A549 (cell line): ENCODE data around the gene UTS2B. TPM values are rescaled to one million over a fixed set of nuclear protein-coding genes. Genes with fewer than 3 reads are reported as not detected.
A peak's percentile ranks its signal among the peaks of the same experiment; 100 is the strongest.

Experiments used
- ATAC-seq, 2 experiments: fragments of 200-7000 bp in 1 of 2; fragments of >200 bp in 1 of 2; cut with Nextera tagmentation in 1 of 2; cut with Tn5 transposase in 1 of 2; 3 replicates each; pipeline versions ENCODE4 v1.8.0 to v1.9.1; 2018 to 2020; ENCODE audit warnings: mild to moderate bottlenecking in 1 of 2, moderate library complexity in 1 of 2
- CTCF ChIA-PET: fragments of 300-600 bp; sonication (Branson Sonifier 250); formaldehyde crosslinking; extraction: SDS; loops from one replicate; lab custom pipeline; 2021; ENCODE audit warnings: antibody characterized with exemption, inconsistent platforms; lab: Yijun Ruan, JAX
- POLR2A ChIA-PET: fragments of 350-600 bp; formaldehyde crosslinking; extraction: SDS; loops from one replicate; lab custom pipeline; 2021; ENCODE audit warnings: antibody characterized with exemption, inconsistent platforms; lab: Yijun Ruan, JAX
- DNase-seq, 2 experiments: peaks; one replicate each; pipeline versions ENCODE4 v3.0.0 to v3.0.0-alpha.2; 2011 to 2016; ENCODE audit warnings: low read depth in 1 of 2, low spot score in 1 of 2
- FAIRE-seq: peaks from 2 replicates; lab custom pipeline; 2011; peaks lifted over from hg19 to GRCh38; lab: Jason Lieb, UNC
- H3K27ac ChIP-seq, 2 experiments: fragments of >200 bp; sonication (Bioruptor Twin); formaldehyde crosslinking; 3 replicates each; pipeline ENCODE4 v1.5.1; 2016 to 2017
- H3K4me1 ChIP-seq: fragments of >200 bp; sonication (Bioruptor Twin); formaldehyde crosslinking; 3 replicates; pipeline ENCODE4 v1.6.1; 2016
- H3K4me2 ChIP-seq: fragments of >200 bp; sonication (Bioruptor Twin); formaldehyde crosslinking; 3 replicates; pipeline ENCODE4 v1.6.1; 2016
- H3K4me3 ChIP-seq: fragments of >200 bp; sonication (Bioruptor Twin); formaldehyde crosslinking; 3 replicates; pipeline ENCODE4 v1.5.1; 2016
- H3K9me3 ChIP-seq: fragments of >200 bp; sonication (Bioruptor Twin); formaldehyde crosslinking; 3 replicates; pipeline ENCODE4 v1.6.1; 2016
- ATOH8 ChIP-seq: fragments of 250-450 bp; sonication (Bioruptor Pico); IDR thresholded peaks from 2 replicates; pipeline ENCODE4 v1.5.0; 2020; ENCODE audit warnings: low read depth, mild to moderate bottlenecking, moderate library complexity
- E2F6 ChIP-seq: IDR thresholded peaks from 2 replicates; pipeline ENCODE4 v1.6.1; 2012; ENCODE audit warnings: low read depth, borderline replicate concordance
- ESRRA ChIP-seq: fragments of 150-350 bp; IDR thresholded peaks from 2 replicates; pipeline ENCODE4 v1.6.1; 2014; ENCODE audit warnings: mild to moderate bottlenecking, low read length, borderline replicate concordance
- HES2 ChIP-seq: fragments of >200 bp; sonication (Bioruptor Twin); formaldehyde crosslinking; IDR thresholded peaks from 2 replicates; pipeline ENCODE4 v1.6.1; 2016
- HEYL ChIP-seq: fragments of 250-450 bp; sonication (Bioruptor Pico); IDR thresholded peaks from 2 replicates; pipeline ENCODE4 v1.8.0; 2021; ENCODE audit warnings: mild to moderate bottlenecking, moderate library complexity
- JUN ChIP-seq, 2 experiments: fragments of >200 bp; sonication (Bioruptor Twin); formaldehyde crosslinking; IDR thresholded peaks; 2 replicates in 1 of 2; 3 replicates in 1 of 2; pipeline ENCODE4 v1.6.1; 2016 to 2017
- MAX ChIP-seq: IDR thresholded peaks from 2 replicates; pipeline ENCODE4 v1.6.1; 2012
- PBX3 ChIP-seq: IDR thresholded peaks from 2 replicates; pipeline ENCODE4 v1.6.1; 2012
- PHF8 ChIP-seq: fragments of 200-600 bp; sonication (generic); IDR thresholded peaks from 2 replicates; pipeline ENCODE4 v1.6.1; 2016; ENCODE audit warnings: low read depth, mild to moderate bottlenecking, antibody characterized with exemption, moderate library complexity, borderline replicate concordance
- POLR2A ChIP-seq: IDR thresholded peaks from 2 replicates; pipeline ENCODE4 v1.6.1; 2012; ENCODE audit warnings: mild to moderate bottlenecking, low read length
- RAD21 ChIP-seq, 2 experiments: fragments of >200 bp in 1 of 2; sonication (Bioruptor Twin) in 1 of 2; formaldehyde crosslinking in 1 of 2; IDR thresholded peaks in 1 of 2; conservative IDR thresholded peaks in 1 of 2; 2 replicates in 1 of 2; 3 replicates in 1 of 2; pipeline ENCODE4 v1.6.1; 2012 to 2018; ENCODE audit warnings: inconsistent platforms in 1 of 2
- RCOR1 ChIP-seq: fragments of 150-350 bp; IDR thresholded peaks from 2 replicates; pipeline ENCODE4 v1.6.1; 2014; ENCODE audit warnings: antibody characterized with exemption, low read length, low read depth
- REST ChIP-seq: fragments of 200-600 bp; sonication (generic); IDR thresholded peaks from 2 replicates; pipeline ENCODE4 v1.6.1; 2016; ENCODE audit warnings: antibody characterized with exemption, mild to moderate bottlenecking, moderate library complexity
- RNF2 ChIP-seq: fragments of 200-600 bp; sonication (generic); IDR thresholded peaks from 2 replicates; pipeline ENCODE4 v1.6.1; 2016; ENCODE audit warnings: low read depth, mild to moderate bottlenecking, antibody characterized with exemption, moderate library complexity, borderline replicate concordance
- USF2 ChIP-seq: fragments of 450-650 bp; IDR thresholded peaks from 2 replicates; pipeline ENCODE4 v1.6.1; 2014; ENCODE audit warnings: antibody characterized with exemption
- WGBS: methylation state at CpG from one replicate; pipeline ENCODE4 v1.1.6; 2017; ENCODE audit errors: missing lambda C conversion rate; 5-methylcytosine and 5-hydroxymethylcytosine counted together
- polyA plus RNA-seq, 4 experiments: library from polyadenylated mRNA; depleted of rRNA in 3 of 4; stranded (reverse); fragments of >200 nt; fragmentation: RNase III in 1 of 4; extraction: RNeasy Plus Mini Kit Qiagen cat#74134 plus additional on column Dnase treatment in 1 of 4; gene quantifications; 2 replicates in 3 of 4; 3 replicates in 1 of 4; pipeline ENCODE4 v1.2.3, GENCODE V29; 2011 to 2017

UTS2B gene
- polyA plus RNA-seq, 2 of the 4 experiments (the other 2 are of a cell fraction) = 0.16 TPM; not detected in 1

GRCh38 chr3:191328962-191329653 is 1.2 kb downstream of the UTS2B start, which contains the start of gene CCDC50:
TSS of gene CCDC50 (plus strand) at chr3:191329394. CDS start at chr3:191329675, 281 bp downstream.
- Histone ChIP-seq H3K4me3 (peak within 1 kb of the TSS; percentile 95), H3K9me3 (no peaks in the 10 kb centered on the region), H3K27ac (peak within 1 kb of the TSS; percentile 92 to 93), H3K4me1 (peaks cover 23% of the 10 kb centered on the region), H3K4me2 (peak within 1 kb of the TSS; percentile 99)
- WGBS = 1% methylated on average over 16 of the region's 63 CpGs
- no peak for TF ChIP-seq RAD21 (conservative IDR thresholded peaks at IDR 0.05 in 1 of 2, IDR thresholded peaks at IDR 0.05 in 1 of 2)
- peak; percentile 39; the same call in 1 of the 2 replicates for TF ChIP-seq E2F6
- 0 out of 2 replicates have a peak, but pooled peaks have one; percentile 30 for TF ChIP-seq PBX3
- no peak for TF ChIP-seq HES2
- TF ChIP-seq POLR2A = peak; percentile 33
- TF ChIP-seq JUN (IDR thresholded peaks at IDR 0.05) = peak in 1 of 2 experiments; percentile 49; a peak in 2 of 5 replicates
- 0 out of 2 replicates have a peak, but pooled peaks have one; percentile 39 for TF ChIP-seq MAX
- TF ChIP-seq ATOH8 (CRISPR knock-in tag) = no peak
- no peak for TF ChIP-seq USF2
- TF ChIP-seq HEYL = no peak
- TF ChIP-seq REST = no peak
- TF ChIP-seq PHF8 = peak; percentile 48; the same call in 1 of the 2 replicates
- DNase-seq = peak; percentile 41 to 65
- ChIA-PET POLR2A (no interaction called here), CTCF (interaction anchor here (1.2 kb wide), 1 partner anchor 57 kb away, joined by 3 read pairs; no protein-coding TSS in a partner anchor)
- no peak for FAIRE-seq
- ATAC-seq = peak; percentile 85

GRCh38 chr3:191328383-191328961 is 1.9 kb downstream of the UTS2B start:
- ChIA-PET POLR2A (no interaction called here), CTCF (interaction anchor here (1.2 kb wide), 1 partner anchor 56 kb away, joined by 3 read pairs; no protein-coding TSS in a partner anchor)
- peak overlapping the region; percentile 92 to 93 for H3K27ac ChIP-seq
- FAIRE-seq (no peak), ATAC-seq (no peak), DNase-seq (no peak)
- H3K4me2 ChIP-seq = peak overlapping the region; percentile 99
- no peak for TF ChIP-seq USF2
- no peak for TF ChIP-seq PBX3
- TF ChIP-seq RNF2 = no peak
- no peak for TF ChIP-seq RCOR1
- no peak for TF ChIP-seq REST
- no peak for TF ChIP-seq ESRRA
- peaks cover 23% of the 10 kb centered on the region for H3K4me1 ChIP-seq
- H3K4me3 ChIP-seq = peak overlapping the region; percentile 95
- 73% methylated on average over 9 of the region's 9 CpGs for WGBS
- no peaks in the 10 kb centered on the region for H3K9me3 ChIP-seq
